Calu3 (cell line): ENCODE measurements around the gene RP9. TPM values are rescaled to one million over a fixed set of nuclear protein-coding genes. Genes with fewer than 3 reads are reported as not detected.

Experiments used
- BruUV-seq: library from RNA; stranded (reverse); fragments of 400-500 nt; replicated peaks from 2 replicates; lab custom pipeline; 2021; lab: Mats Ljungman, UMichigan
- CTCF ChIA-PET: fragments of 300-600 bp; sonication (Branson Sonifier 250); formaldehyde crosslinking; loops from one replicate; lab custom pipeline; 2022; ENCODE audit warnings: antibody characterized with exemption; lab: Charles Lee
- DNase-seq: peaks from one replicate; pipeline ENCODE4 v3.0.0; 2022
- H3K27ac Mint-ChIP-seq: one replicate; pipeline ENCODE4 v1.8.0; 2022; ENCODE audit warnings: mixed read lengths; ENCODE audit not compliant: unreplicated experiment
- H3K27me3 Mint-ChIP-seq: one replicate; pipeline ENCODE4 v1.8.0; 2022; ENCODE audit warnings: mixed read lengths; ENCODE audit not compliant: unreplicated experiment
- H3K36me3 Mint-ChIP-seq: one replicate; pipeline ENCODE4 v1.8.0; 2022; ENCODE audit warnings: mild to moderate bottlenecking, moderate library complexity, mixed read lengths; ENCODE audit not compliant: insufficient read depth, unreplicated experiment
- H3K4me1 Mint-ChIP-seq: one replicate; pipeline ENCODE4 v1.8.0; 2022; ENCODE audit warnings: mild to moderate bottlenecking, low read depth, mixed read lengths; ENCODE audit not compliant: unreplicated experiment
- H3K4me3 Mint-ChIP-seq: one replicate; pipeline ENCODE4 v1.8.0; 2022; ENCODE audit warnings: mild to moderate bottlenecking, low read depth, moderate library complexity, mixed read lengths; ENCODE audit not compliant: unreplicated experiment
- H3K9me3 Mint-ChIP-seq: one replicate; pipeline ENCODE4 v1.8.0; 2022; ENCODE audit warnings: low read depth, mixed read lengths; ENCODE audit not compliant: unreplicated experiment
- CTCF ChIP-seq: fragments of 200-600 bp; IDR thresholded peaks from one replicate; pipeline ENCODE4 v1.8.0; 2022; ENCODE audit warnings: antibody characterized with exemption; ENCODE audit not compliant: unreplicated experiment
- intact Hi-C: fragments of 100-400 bp; cut with micrococcal nuclease; formaldehyde crosslinking; loops from one replicate; pipeline ENCODE4 v1.10.0; 2022; ENCODE audit not compliant: unreplicated experiment
- total RNA-seq: library from RNA; stranded (reverse); gene quantifications from 2 replicates; pipeline ENCODE4 v1.2.3, GENCODE V29; 2022

RP9 gene
- total RNA-seq, 1 experiment from 2014 or later: 37.2 TPM

DNA sequence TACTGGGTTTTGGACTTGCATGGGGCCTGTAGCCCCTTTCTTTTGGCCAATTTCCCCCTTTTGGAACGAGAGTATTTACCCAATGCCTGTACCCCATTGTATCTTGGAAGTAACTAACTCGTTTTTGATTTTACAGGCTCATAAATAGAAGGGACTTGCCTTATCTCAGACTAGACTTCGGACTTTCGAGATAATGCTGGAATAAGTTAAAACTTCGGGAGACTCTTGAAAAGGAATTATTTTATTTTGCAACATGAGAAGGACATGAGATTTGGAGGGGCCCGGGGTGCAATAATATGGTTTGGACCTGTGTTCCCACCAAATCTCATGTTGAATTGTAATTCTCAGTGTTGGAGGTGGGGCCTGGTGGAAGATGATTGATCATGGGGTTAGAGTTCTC lies 38.4 kb downstream of the RP9 start:
- no peak for TF ChIP-seq CTCF
- Mint-ChIP-seq H3K36me3 (no peaks in the 10 kb centered on the region), H3K9me3 (peaks cover 8% of the 10 kb centered on the region), H3K27ac (no peak overlapping the region), H3K4me1 (no peaks in the 10 kb centered on the region), H3K4me3 (no peak overlapping the region), H3K27me3 (no peaks in the 10 kb centered on the region)
- no peak for DNase-seq
- intact Hi-C loops: no loop called here
- CTCF ChIA-PET: no interaction called here
- no TSS peak for BruUV-seq

- H3K27ac Mint-ChIP-seq: no peak overlapping the region
- intact Hi-C loops: no loop called here
- no peaks in the 10 kb centered on the region for H3K27me3 Mint-ChIP-seq
- H3K4me3 Mint-ChIP-seq: no peak overlapping the region
- H3K36me3 Mint-ChIP-seq: no peaks in the 10 kb centered on the region
- H3K4me1 Mint-ChIP-seq: no peaks in the 10 kb centered on the region
- TF ChIP-seq CTCF: no peak
- H3K9me3 Mint-ChIP-seq: peaks cover 8% of the 10 kb centered on the region
- BruUV-seq: no TSS peak
- CTCF ChIA-PET: no interaction called here
- no peak for DNase-seq
These were observed 38.9 kb downstream of the RP9 start for GRCh38 chr7:33070277-33070676.

DNA sequence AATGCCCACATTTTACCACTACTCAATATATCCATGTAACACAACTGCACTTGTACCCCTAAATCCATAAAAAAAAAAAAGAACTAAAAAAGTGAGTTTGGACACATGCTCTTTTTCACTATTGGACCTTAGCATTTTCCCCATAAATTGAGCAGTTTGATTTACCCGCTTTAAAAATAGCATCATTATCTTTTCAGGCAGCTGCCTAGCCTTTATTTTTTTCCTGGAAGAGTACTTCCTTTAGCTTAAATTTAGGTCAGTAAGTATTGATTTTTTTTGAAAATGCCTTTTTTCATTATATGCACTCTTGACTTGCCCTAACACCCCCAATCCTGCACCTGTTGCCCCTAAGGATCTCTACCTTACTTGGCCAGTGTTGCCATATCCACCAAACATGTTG lies 41.3 kb downstream of the RP9 start:
- no peak for DNase-seq
- intact Hi-C loops: no loop called here
- Mint-ChIP-seq H3K4me3 (no peak overlapping the region), H3K36me3 (peaks cover 6% of the 10 kb centered on the region), H3K4me1 (no peaks in the 10 kb centered on the region), H3K9me3 (peaks cover 13% of the 10 kb centered on the region), H3K27me3 (no peaks in the 10 kb centered on the region), H3K27ac (no peak overlapping the region)
- CTCF ChIA-PET: interaction anchor here (0.6 kb wide), 1 partner anchor 162 kb away, joined by 4 read pairs; no protein-coding TSS in a partner anchor
- no peak for TF ChIP-seq CTCF
- BruUV-seq: no TSS peak

DNA sequence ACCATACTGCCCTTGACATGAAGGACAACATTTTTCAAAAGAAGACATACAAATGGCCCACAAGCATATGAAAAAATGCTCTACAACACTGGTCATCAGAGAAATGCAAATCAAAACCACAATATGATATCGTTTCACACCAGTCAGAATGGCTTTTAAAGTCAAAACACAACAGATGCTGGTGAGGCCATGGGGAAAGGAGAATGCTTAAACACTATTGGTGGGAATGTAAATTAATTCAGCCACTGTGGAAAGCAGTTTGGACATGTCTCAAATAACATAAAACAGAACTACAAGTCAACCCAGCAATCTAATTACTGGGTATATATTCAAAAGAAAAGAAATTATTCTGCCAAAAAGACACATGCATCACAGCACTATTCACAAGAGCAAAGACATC lies 42.4 kb downstream of the RP9 start:
- H3K4me3 Mint-ChIP-seq: no peak overlapping the region
- H3K4me1 Mint-ChIP-seq: no peaks in the 10 kb centered on the region
- BruUV-seq: no TSS peak
- DNase-seq: no peak
- H3K27ac Mint-ChIP-seq: no peak overlapping the region
- intact Hi-C loops: no loop called here
- peaks cover 13% of the 10 kb centered on the region for H3K9me3 Mint-ChIP-seq
- no peaks in the 10 kb centered on the region for H3K27me3 Mint-ChIP-seq
- peaks cover 18% of the 10 kb centered on the region for H3K36me3 Mint-ChIP-seq
- CTCF ChIA-PET: no interaction called here
- no peak for TF ChIP-seq CTCF
